ENCODE data around the gene TMEM115. TPM values are rescaled to one million over a fixed set of nuclear protein-coding genes. Genes with fewer than 3 reads are reported as not detected.
A peak's percentile ranks its signal among the peaks of the same experiment; 100 is the strongest.

Gene TMEM115
- total RNA-seq, 4 donors from 2014 or later = 71.8 to 103 (median 81.9) TPM

DNA sequence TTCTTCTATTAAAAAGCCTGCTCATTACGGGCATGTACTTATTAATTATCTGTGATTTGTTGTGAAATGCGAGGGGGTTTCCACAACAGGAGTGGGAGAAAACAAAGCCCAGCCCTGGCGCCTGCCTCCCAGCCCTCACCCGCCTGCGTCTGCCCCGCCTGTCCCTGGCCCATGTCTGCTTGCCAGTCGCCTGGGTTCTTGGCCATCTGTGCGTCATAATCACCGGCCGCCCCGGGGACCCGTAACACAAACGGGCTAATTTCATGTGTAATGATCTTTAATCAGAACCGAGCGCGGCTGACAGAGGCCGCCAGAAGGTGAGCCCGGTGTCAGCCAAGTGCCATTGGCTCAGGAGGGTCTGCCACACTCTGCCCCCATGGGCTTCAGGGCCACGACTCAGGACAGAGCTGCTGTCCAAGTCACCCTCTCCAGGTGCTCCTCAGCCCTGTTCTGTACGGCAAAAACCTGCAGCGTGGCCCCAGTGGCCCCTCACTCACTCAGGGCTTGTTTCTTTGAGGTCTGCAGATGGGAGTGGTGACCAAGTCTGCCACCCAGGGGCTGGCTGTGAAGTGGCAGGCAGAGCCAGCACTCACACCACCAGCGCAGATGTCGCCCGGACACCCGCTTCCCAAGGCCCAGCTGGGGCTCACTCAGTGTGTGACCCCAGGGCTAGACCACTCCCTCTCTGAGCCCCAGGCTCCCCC lies 28.8 kb upstream of the TMEM115 start:
- no peaks in the 10 kb centered on the region for H3K9me3 ChIP-seq
- TF ChIP-seq POLR2AphosphoS5 (IDR thresholded peaks at IDR 0.05) = no peak
- TF ChIP-seq, protein P1, sequence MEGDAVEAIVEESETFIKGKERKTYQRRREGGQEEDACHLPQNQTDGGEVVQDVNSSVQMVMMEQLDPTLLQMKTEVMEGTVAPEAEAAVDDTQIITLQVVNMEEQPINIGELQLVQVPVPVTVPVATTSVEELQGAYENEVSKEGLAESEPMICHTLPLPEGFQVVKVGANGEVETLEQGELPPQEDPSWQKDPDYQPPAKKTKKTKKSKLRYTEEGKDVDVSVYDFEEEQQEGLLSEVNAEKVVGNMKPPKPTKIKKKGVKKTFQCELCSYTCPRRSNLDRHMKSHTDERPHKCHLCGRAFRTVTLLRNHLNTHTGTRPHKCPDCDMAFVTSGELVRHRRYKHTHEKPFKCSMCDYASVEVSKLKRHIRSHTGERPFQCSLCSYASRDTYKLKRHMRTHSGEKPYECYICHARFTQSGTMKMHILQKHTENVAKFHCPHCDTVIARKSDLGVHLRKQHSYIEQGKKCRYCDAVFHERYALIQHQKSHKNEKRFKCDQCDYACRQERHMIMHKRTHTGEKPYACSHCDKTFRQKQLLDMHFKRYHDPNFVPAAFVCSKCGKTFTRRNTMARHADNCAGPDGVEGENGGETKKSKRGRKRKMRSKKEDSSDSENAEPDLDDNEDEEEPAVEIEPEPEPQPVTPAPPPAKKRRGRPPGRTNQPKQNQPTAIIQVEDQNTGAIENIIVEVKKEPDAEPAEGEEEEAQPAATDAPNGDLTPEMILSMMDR (IDR thresholded peaks at IDR 0.05) = peak in 4 of 5 experiments; percentile 11 to 24 (median 20)
- intact Hi-C loops (cut with DNase I; ENCODE audit: low total_unique reads) (no loop called here), in situ Hi-C loops (cut with MboI; ENCODE audit: low pct_ligation_motif_present in 1 of 4, low pct_unique_long_range_greater_than_20kb in 1 of 4, low sequenced_read_pairs in 3 of 4) (no loop called here)
- no peak overlapping the region for H3K27ac ChIP-seq
- DNase-seq = no peak
- H3K4me1 ChIP-seq = peaks cover 3 to 7% (median 6%) of the 10 kb centered on the region in 4 donors
- no peak overlapping the region for H3K4me3 ChIP-seq
- 60 to 75% methylated on average over 1 to 25 of the region's 25 CpGs for WGBS, 2 donors (ENCODE audit: low coverage in 1 of 2)
- H3K36me3 ChIP-seq = no peaks in the 10 kb centered on the region
- H3K27me3 ChIP-seq = no peaks in the 10 kb centered on the region

DNA sequence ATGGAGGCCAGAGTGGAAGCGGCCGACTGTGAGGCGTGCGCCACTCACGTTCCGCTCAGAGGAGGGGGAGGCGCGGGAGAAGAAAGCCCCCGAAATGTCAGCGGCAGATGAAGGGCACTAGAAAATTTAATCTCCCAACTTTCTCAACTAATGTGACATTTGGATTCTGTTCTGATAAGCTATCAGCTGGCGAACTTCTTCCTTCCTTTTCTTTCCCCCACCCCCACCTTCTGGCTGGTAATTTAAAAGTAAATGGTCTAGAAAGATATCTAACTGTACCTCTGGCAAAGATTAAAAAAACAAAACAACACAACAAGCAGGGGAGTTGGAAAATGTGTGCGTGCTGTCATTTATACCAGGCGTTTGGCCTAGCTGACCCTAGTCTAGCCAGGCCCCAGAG lies 26.4 kb upstream of the TMEM115 start:
- Histone ChIP-seq H3K36me3 (no peaks in the 10 kb centered on the region), H3K4me1 (peaks cover under 1 to 3% (median 2%) of the 10 kb centered on the region in 4 donors), H3K4me3 (no peak overlapping the region), H3K27ac (no peak overlapping the region), H3K9me3 (no peaks in the 10 kb centered on the region), H3K27me3 (no peaks in the 10 kb centered on the region)
- DNase-seq = no peak
- intact Hi-C loops (cut with DNase I; ENCODE audit: low total_unique reads) (no loop called here), in situ Hi-C loops (cut with MboI; ENCODE audit: low pct_ligation_motif_present in 1 of 4, low pct_unique_long_range_greater_than_20kb in 1 of 4, low sequenced_read_pairs in 3 of 4) (no loop called here)
- no peak for TF ChIP-seq POLR2AphosphoS5 (IDR thresholded peaks at IDR 0.05)
- no peak for TF ChIP-seq EP300 (IDR thresholded peaks at IDR 0.05; ENCODE audit: low read depth)
- no peak for TF ChIP-seq POLR2A (IDR thresholded peaks at IDR 0.05)
- TF ChIP-seq, protein P1 (IDR thresholded peaks at IDR 0.05) = no peak
- 80 to 90% methylated on average over 6 to 13 of the region's 13 CpGs for WGBS, 2 donors (ENCODE audit: low coverage in 1 of 2)

DNA sequence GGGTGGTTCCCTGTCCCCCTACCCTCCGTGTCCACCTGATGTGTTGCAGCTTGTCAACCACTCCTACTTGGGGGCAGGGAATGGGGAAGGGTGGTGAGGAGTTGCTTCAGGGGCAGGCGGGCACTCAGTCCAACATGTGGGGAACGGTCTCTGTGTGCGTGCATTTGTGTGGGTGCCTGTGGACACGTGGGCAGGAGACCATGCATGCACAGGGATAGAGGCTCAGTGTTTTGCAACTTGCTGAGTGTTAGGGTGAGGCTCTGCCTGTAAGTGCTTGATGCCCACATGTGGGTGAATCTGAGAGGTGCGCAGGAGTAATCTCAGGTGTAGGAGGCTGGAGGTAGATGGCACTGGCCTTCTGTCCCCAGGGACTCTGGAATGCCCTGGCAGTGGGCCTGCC lies 24.4 kb upstream of the TMEM115 start:
- Histone ChIP-seq H3K27ac (no peak overlapping the region), H3K9me3 (no peaks in the 10 kb centered on the region), H3K4me1 (no peaks in the 10 kb centered on the region), H3K27me3 (no peaks in the 10 kb centered on the region), H3K36me3 (no peaks in the 10 kb centered on the region), H3K4me3 (no peak overlapping the region)
- 84% methylated on average over 6 of the region's 6 CpGs; no CpG with 5 or more reads in 1 of the 2 donors for WGBS, 2 donors (ENCODE audit: low coverage in 1 of 2)
- intact Hi-C loops (cut with DNase I; ENCODE audit: low total_unique reads) = no loop called here
- TF ChIP-seq POLR2AphosphoS5 (IDR thresholded peaks at IDR 0.05) (no peak), EP300 (IDR thresholded peaks at IDR 0.05; ENCODE audit: low read depth) (no peak), POLR2A (IDR thresholded peaks at IDR 0.05) (no peak)
- TF ChIP-seq, protein P1 (IDR thresholded peaks at IDR 0.05) = no peak
- in situ Hi-C loops (cut with MboI; ENCODE audit: low pct_ligation_motif_present in 1 of 4, low pct_unique_long_range_greater_than_20kb in 1 of 4, low sequenced_read_pairs in 3 of 4) = no loop called here
- no peak for DNase-seq

DNA sequence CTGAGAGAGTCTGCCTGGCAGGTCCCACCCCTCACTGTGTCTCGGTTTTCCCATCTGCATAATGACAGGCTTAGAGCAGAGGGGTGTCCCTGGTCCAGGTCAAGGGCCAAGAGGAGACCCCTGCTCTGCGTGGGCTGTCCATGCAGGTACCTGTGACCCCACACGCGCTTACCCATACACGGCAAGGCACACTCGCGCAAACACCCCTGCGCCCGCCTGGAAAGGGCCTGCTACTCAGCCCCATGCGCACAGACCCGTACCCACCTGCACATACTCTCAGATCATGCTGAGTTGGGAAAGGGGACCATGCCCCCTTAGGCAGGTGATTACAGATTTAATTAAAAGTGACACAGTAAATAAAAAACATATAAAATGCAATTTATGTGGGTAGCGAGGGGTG lies 23.4 kb upstream of the TMEM115 start:
- H3K36me3 ChIP-seq = no peaks in the 10 kb centered on the region
- 91 to 93% methylated on average over 8 to 12 of the region's 12 CpGs for WGBS, 2 donors (ENCODE audit: low coverage in 1 of 2)
- no peak overlapping the region for H3K27ac ChIP-seq
- no peaks in the 10 kb centered on the region for H3K4me1 ChIP-seq
- in situ Hi-C loops (cut with MboI; ENCODE audit: low pct_ligation_motif_present in 1 of 4, low pct_unique_long_range_greater_than_20kb in 1 of 4, low sequenced_read_pairs in 3 of 4) = no loop called here
- H3K27me3 ChIP-seq = no peaks in the 10 kb centered on the region
- H3K9me3 ChIP-seq = no peaks in the 10 kb centered on the region
- intact Hi-C loops (cut with DNase I; ENCODE audit: low total_unique reads) = no loop called here
- no peak overlapping the region for H3K4me3 ChIP-seq
- no peak for DNase-seq
- no peak for TF ChIP-seq EP300 (IDR thresholded peaks at IDR 0.05; ENCODE audit: low read depth)
- TF ChIP-seq POLR2AphosphoS5 (IDR thresholded peaks at IDR 0.05) = no peak
- TF ChIP-seq, protein P1 (IDR thresholded peaks at IDR 0.05) = no peak
- no peak for TF ChIP-seq POLR2A (IDR thresholded peaks at IDR 0.05)
